ENCODE data around the gene PLXDC1. TPM values are rescaled to one million over a fixed set of nuclear protein-coding genes. Genes with fewer than 3 reads are reported as not detected.
"Not testable (repeated sequence)": the region's sequence is repeated elsewhere in the genome, so short reads cannot be mapped to it uniquely, and the experiment has no call there.

The PLXDC1 gene
- total and polyA plus RNA-seq, 3 experiments from 2014 or later = 2.5 to 10.3 (median 2.9) TPM

GRCh38 chr17:39132192-39132610 lies 19.2 kb downstream of the PLXDC1 start:
- Histone ChIP-seq H3K36me3 (ENCODE audit: insufficient read depth, low read length) (no peaks in the 10 kb centered on the region), H3K27ac (ENCODE audit: low read depth, low read length) (no peak overlapping the region), H3K4me1 (ENCODE audit: insufficient read depth, low read length) (no peaks in the 10 kb centered on the region), H3K27me3 (ENCODE audit: insufficient read depth, low read length, poor library complexity, severe bottlenecking) (no peaks in the 10 kb centered on the region), H3K4me3 (ENCODE audit: low read length) (no peak overlapping the region), H3K9me3 (ENCODE audit: low read length) (no peaks in the 10 kb centered on the region)
- peaks cover 0 to 4% (median 0%) of the 10 kb centered on the region in 3 donors for H3K4me1 Mint-ChIP-seq
- no peaks in the 10 kb centered on the region for H3K27me3 Mint-ChIP-seq
- peak overlapping the region in 2 of 8 donors; percentile 36 to 82 for H3K27ac Mint-ChIP-seq
- ChIA-PET CTCF (interaction anchor here (1.3 kb wide), 1 partner anchor 33 kb away, joined by 3 read pairs; no protein-coding TSS in a partner anchor), POLR2A (no interaction called here)
- DNase-seq = no peak
- no peaks in the 10 kb centered on the region for H3K9me3 Mint-ChIP-seq
- no peak overlapping the region for H3K4me3 Mint-ChIP-seq
- peaks cover 0 to 20% (median 4%) of the 10 kb centered on the region in 3 donors for H3K36me3 Mint-ChIP-seq

- no peak for DNase-seq
- peak overlapping the region in 1 of 8 donors; percentile 60 for H3K27ac Mint-ChIP-seq
Measured at GRCh38 chr17:39131616-39132015, 19.8 kb downstream of the PLXDC1 start.

GRCh38 chr17:39130205-39130604 lies 21.2 kb downstream of the PLXDC1 start:
- CTCF ChIA-PET = no interaction called here
- H3K4me3 ChIP-seq (ENCODE audit: low read length) = no peak overlapping the region
- Mint-ChIP-seq H3K9me3 (no peaks in the 10 kb centered on the region), H3K4me1 (peaks cover 0 to 4% (median 0%) of the 10 kb centered on the region in 3 donors), H3K36me3 (peaks cover 0 to 13% (median 2%) of the 10 kb centered on the region in 3 donors), H3K27me3 (no peaks in the 10 kb centered on the region), H3K27ac (peak overlapping the region in 2 of 8 donors; percentile 29 to 33), H3K4me3 (no peak overlapping the region)
- no peaks in the 10 kb centered on the region for H3K27me3 ChIP-seq (ENCODE audit: insufficient read depth, low read length, poor library complexity, severe bottlenecking)
- no peaks in the 10 kb centered on the region for H3K4me1 ChIP-seq (ENCODE audit: insufficient read depth, low read length)
- DNase-seq = no peak
- POLR2A ChIA-PET = no interaction called here
- no peaks in the 10 kb centered on the region for H3K36me3 ChIP-seq (ENCODE audit: insufficient read depth, low read length)
- H3K27ac ChIP-seq (ENCODE audit: low read depth, low read length) = no peak overlapping the region
- H3K9me3 ChIP-seq (ENCODE audit: low read length) = no peaks in the 10 kb centered on the region

More at GRCh38 chr17:39131616-39132015, 19.8 kb downstream of the PLXDC1 start:
- H3K4me1 ChIP-seq (ENCODE audit: insufficient read depth, low read length) = no peaks in the 10 kb centered on the region
- no peaks in the 10 kb centered on the region for H3K36me3 ChIP-seq (ENCODE audit: insufficient read depth, low read length)
- Mint-ChIP-seq H3K4me3 (no peak overlapping the region), H3K4me1 (peaks cover 0 to 4% (median 0%) of the 10 kb centered on the region in 3 donors), H3K9me3 (no peaks in the 10 kb centered on the region), H3K36me3 (peaks cover 0 to 18% (median 2%) of the 10 kb centered on the region in 3 donors), H3K27me3 (no peaks in the 10 kb centered on the region)
- ChIA-PET CTCF (no interaction called here), POLR2A (no interaction called here)
- H3K9me3 ChIP-seq (ENCODE audit: low read length) = no peaks in the 10 kb centered on the region
- no peak overlapping the region for H3K27ac ChIP-seq (ENCODE audit: low read depth, low read length)
- no peaks in the 10 kb centered on the region for H3K27me3 ChIP-seq (ENCODE audit: insufficient read depth, low read length, poor library complexity, severe bottlenecking)
- no peak overlapping the region for H3K4me3 ChIP-seq (ENCODE audit: low read length)

GRCh38 chr17:39129544-39129943 lies 21.9 kb downstream of the PLXDC1 start:
- H3K27me3 ChIP-seq (ENCODE audit: insufficient read depth, low read length, poor library complexity, severe bottlenecking); H3K4me1 ChIP-seq (ENCODE audit: insufficient read depth, low read length); H3K27me3 Mint-ChIP-seq; H3K9me3 ChIP-seq (ENCODE audit: low read length); H3K27ac ChIP-seq (ENCODE audit: low read depth, low read length); H3K4me3 Mint-ChIP-seq; H3K4me1 Mint-ChIP-seq; H3K9me3 Mint-ChIP-seq; H3K36me3 ChIP-seq (ENCODE audit: insufficient read depth, low read length); H3K36me3 Mint-ChIP-seq; POLR2A ChIA-PET; H3K4me3 ChIP-seq (ENCODE audit: low read length); DNase-seq; CTCF ChIA-PET: not testable (repeated sequence)
- peak overlapping the region in 1 of 8 donors; percentile 23 for H3K27ac Mint-ChIP-seq

- H3K27ac Mint-ChIP-seq = no peak overlapping the region
Measured at GRCh38 chr17:39126436-39126835, 25.0 kb downstream of the PLXDC1 start.

GRCh38 chr17:39125143-39125875 lies 26.1 kb downstream of the PLXDC1 start:
- Mint-ChIP-seq H3K27ac (peak overlapping the region in 1 of 8 donors; percentile 54), H3K36me3 (no peaks in the 10 kb centered on the region), H3K4me3 (no peak overlapping the region), H3K27me3 (no peaks in the 10 kb centered on the region), H3K4me1 (peaks cover 0 to 4% (median 0%) of the 10 kb centered on the region in 3 donors), H3K9me3 (no peaks in the 10 kb centered on the region)
- POLR2A ChIA-PET = interaction anchor here (0.6 kb wide), 1 partner anchor 45 kb away, joined by 5 read pairs; no protein-coding TSS in a partner anchor
- Histone ChIP-seq H3K27ac (ENCODE audit: low read depth, low read length) (no peak overlapping the region), H3K27me3 (ENCODE audit: insufficient read depth, low read length, poor library complexity, severe bottlenecking) (no peaks in the 10 kb centered on the region), H3K36me3 (ENCODE audit: insufficient read depth, low read length) (no peaks in the 10 kb centered on the region), H3K9me3 (ENCODE audit: low read length) (no peaks in the 10 kb centered on the region), H3K4me1 (ENCODE audit: insufficient read depth, low read length) (no peaks in the 10 kb centered on the region), H3K4me3 (ENCODE audit: low read length) (no peak overlapping the region)
- DNase-seq = no peak
- CTCF ChIA-PET = no interaction called here

More at GRCh38 chr17:39126436-39126835, 25.0 kb downstream of the PLXDC1 start:
- H3K27ac ChIP-seq (ENCODE audit: low read depth, low read length) = no peak overlapping the region
- CTCF ChIA-PET = no interaction called here
- H3K4me1 ChIP-seq (ENCODE audit: insufficient read depth, low read length) = no peaks in the 10 kb centered on the region
- H3K27me3 ChIP-seq (ENCODE audit: insufficient read depth, low read length, poor library complexity, severe bottlenecking) = no peaks in the 10 kb centered on the region
- H3K9me3 Mint-ChIP-seq = no peaks in the 10 kb centered on the region
- H3K4me3 Mint-ChIP-seq = no peak overlapping the region
- peaks cover 0 to 4% (median 0%) of the 10 kb centered on the region in 3 donors for H3K4me1 Mint-ChIP-seq
- H3K27me3 Mint-ChIP-seq = no peaks in the 10 kb centered on the region
- POLR2A ChIA-PET = no interaction called here
- H3K36me3 ChIP-seq (ENCODE audit: insufficient read depth, low read length) = no peaks in the 10 kb centered on the region
- no peak overlapping the region for H3K4me3 ChIP-seq (ENCODE audit: low read length)
- no peak for DNase-seq
- no peaks in the 10 kb centered on the region for H3K36me3 Mint-ChIP-seq
- H3K9me3 ChIP-seq (ENCODE audit: low read length) = no peaks in the 10 kb centered on the region

GRCh38 chr17:39123627-39124026 lies 27.8 kb downstream of the PLXDC1 start:
- H3K4me1 ChIP-seq (ENCODE audit: insufficient read depth, low read length) = no peaks in the 10 kb centered on the region
- H3K4me3 ChIP-seq (ENCODE audit: low read length) = no peak overlapping the region
- no peaks in the 10 kb centered on the region for H3K36me3 ChIP-seq (ENCODE audit: insufficient read depth, low read length)
- no peak for DNase-seq
- Mint-ChIP-seq H3K27me3 (no peaks in the 10 kb centered on the region), H3K4me1 (peaks cover 0 to 2% (median under 1%) of the 10 kb centered on the region in 3 donors), H3K4me3 (no peak overlapping the region), H3K36me3 (no peaks in the 10 kb centered on the region), H3K27ac (no peak overlapping the region), H3K9me3 (no peaks in the 10 kb centered on the region)
- ChIA-PET POLR2A (no interaction called here), CTCF (no interaction called here)
- no peak overlapping the region for H3K27ac ChIP-seq (ENCODE audit: low read depth, low read length)
- H3K27me3 ChIP-seq (ENCODE audit: insufficient read depth, low read length, poor library complexity, severe bottlenecking) = no peaks in the 10 kb centered on the region
- no peaks in the 10 kb centered on the region for H3K9me3 ChIP-seq (ENCODE audit: low read length)

- Mint-ChIP-seq H3K27ac (peak overlapping the region in 1 of 8 donors; percentile 27), H3K4me3 (no peak overlapping the region), H3K27me3 (no peaks in the 10 kb centered on the region), H3K9me3 (no peaks in the 10 kb centered on the region), H3K36me3 (no peaks in the 10 kb centered on the region), H3K4me1 (peaks cover 0 to 3% (median 3%) of the 10 kb centered on the region in 3 donors)
- Histone ChIP-seq H3K27ac (ENCODE audit: low read depth, low read length) (no peak overlapping the region), H3K36me3 (ENCODE audit: insufficient read depth, low read length) (no peaks in the 10 kb centered on the region), H3K27me3 (ENCODE audit: insufficient read depth, low read length, poor library complexity, severe bottlenecking) (no peaks in the 10 kb centered on the region), H3K4me3 (ENCODE audit: low read length) (no peak overlapping the region), H3K4me1 (ENCODE audit: insufficient read depth, low read length) (no peaks in the 10 kb centered on the region), H3K9me3 (ENCODE audit: low read length) (no peaks in the 10 kb centered on the region)
- CTCF ChIA-PET = interaction anchor here (1.1 kb wide), 1 partner anchor 42 kb away, joined by 3 read pairs; no protein-coding TSS in a partner anchor
- POLR2A ChIA-PET = no interaction called here
- no peak for DNase-seq
Measured at GRCh38 chr17:39122991-39123390, 28.4 kb downstream of the PLXDC1 start.

All from CD8-positive, alpha-beta memory T cell (primary cell).